Measurements from ENCODE around the gene PHLDA1. TPM values are rescaled to one million over a fixed set of nuclear protein-coding genes. Genes with fewer than 3 reads are reported as not detected.

The PHLDA1 gene
- total and polyA plus RNA-seq, 4 experiments from 2014 or later = 1.3 to 8.5 (median 5.2) TPM

GRCh38 chr12:76055393-76055792 is 23.8 kb upstream of the PHLDA1 start:
- peak overlapping the region in 1 of 7 donors; percentile 19 for H3K27ac Mint-ChIP-seq
- H3K27me3 Mint-ChIP-seq = no peaks in the 10 kb centered on the region
- H3K27ac ChIP-seq (ENCODE audit: low read depth, low read length) = no peak overlapping the region
- CTCF ChIA-PET (ENCODE audit: partially characterized antibody) = interaction anchor here (0.8 to 1.4 kb wide), 3 partner anchors 18 to 55 kb away, joined by 3 read pairs; no protein-coding TSS in a partner anchor
- peaks cover 58 to 72% of the 10 kb centered on the region in 2 donors for H3K36me3 Mint-ChIP-seq
- peaks cover 55% of the 10 kb centered on the region for H3K36me3 ChIP-seq (ENCODE audit: insufficient read depth, low read length)
- H3K4me3 Mint-ChIP-seq = no peak overlapping the region
- H3K9me3 ChIP-seq (ENCODE audit: control insufficient read depth in 1 of 2, low read length in 2 of 2) = no peaks in the 10 kb centered on the region
- no peak for DNase-seq
- H3K4me1 Mint-ChIP-seq = no peaks in the 10 kb centered on the region
- POLR2A ChIA-PET (ENCODE audit: partially characterized antibody) = no interaction called here
- no peaks in the 10 kb centered on the region for H3K9me3 Mint-ChIP-seq
- intact Hi-C loops (cut with micrococcal nuclease) = no loop called here
- no peak overlapping the region for H3K4me3 ChIP-seq (ENCODE audit: low read length in 2 of 2)
- no peaks in the 10 kb centered on the region for H3K27me3 ChIP-seq (ENCODE audit: insufficient read depth, low read length)
- no peaks in the 10 kb centered on the region for H3K4me1 ChIP-seq (ENCODE audit: insufficient read depth, low read length)

DNA sequence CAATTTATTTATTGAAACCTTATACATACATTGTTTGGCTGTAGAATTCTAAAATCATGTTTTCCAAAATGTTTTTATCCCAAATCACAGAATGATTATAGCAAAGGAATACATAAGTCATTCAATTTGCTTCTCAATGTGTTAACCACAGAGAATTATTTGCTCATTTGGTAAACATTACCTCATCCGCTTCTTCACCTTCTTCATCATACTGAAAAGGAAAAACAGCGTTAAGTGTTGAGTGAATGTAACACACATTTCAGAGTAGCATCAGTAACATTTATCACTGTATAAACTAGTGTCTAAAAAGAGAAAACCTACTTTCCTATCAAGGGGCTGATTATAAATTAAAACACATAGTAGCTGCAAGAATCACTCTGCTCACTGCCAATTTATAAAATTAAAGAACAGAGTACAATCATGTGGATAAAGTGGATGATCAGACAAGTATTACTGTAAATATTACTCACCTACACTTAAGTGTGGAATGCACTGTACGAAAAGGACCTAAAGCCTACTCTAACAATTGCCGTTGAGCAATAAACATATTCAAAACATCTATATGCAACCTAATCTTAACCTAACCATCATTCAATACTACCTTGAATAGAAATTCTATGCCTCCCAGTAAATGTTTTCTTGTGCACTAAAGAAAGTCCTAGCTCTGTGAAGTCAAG is 18.1 kb upstream of the PHLDA1 start:
- H3K27ac Mint-ChIP-seq = no peak overlapping the region
- peaks cover 26% of the 10 kb centered on the region for H3K36me3 ChIP-seq (ENCODE audit: insufficient read depth, low read length)
- intact Hi-C loops (cut with micrococcal nuclease) = no loop called here
- no peaks in the 10 kb centered on the region for H3K27me3 ChIP-seq (ENCODE audit: insufficient read depth, low read length)
- ChIA-PET CTCF (ENCODE audit: partially characterized antibody) (interaction anchor here (1.0 to 1.4 kb wide), 2 partner anchors 13 to 406 kb away, joined by 3 read pairs; no protein-coding TSS in a partner anchor), POLR2A (ENCODE audit: partially characterized antibody) (interaction anchor here (0.9 to 1.4 kb wide), 2 partner anchors 9 to 16 kb away, joined by 3 to 5 read pairs; no protein-coding TSS in a partner anchor)
- H3K27me3 Mint-ChIP-seq = no peaks in the 10 kb centered on the region
- H3K9me3 ChIP-seq (ENCODE audit: control insufficient read depth in 1 of 2, low read length in 2 of 2) = no peaks in the 10 kb centered on the region
- no peaks in the 10 kb centered on the region for H3K9me3 Mint-ChIP-seq
- H3K4me1 ChIP-seq (ENCODE audit: insufficient read depth, low read length) = no peaks in the 10 kb centered on the region
- peaks cover 43 to 60% of the 10 kb centered on the region in 2 donors for H3K36me3 Mint-ChIP-seq
- H3K4me3 ChIP-seq (ENCODE audit: low read length in 2 of 2) = no peak overlapping the region
- H3K4me1 Mint-ChIP-seq = no peaks in the 10 kb centered on the region
- no peak overlapping the region for H3K4me3 Mint-ChIP-seq
- no peak overlapping the region for H3K27ac ChIP-seq (ENCODE audit: low read depth, low read length)
- DNase-seq = no peak

GRCh38 chr12:76047742-76048141 is 16.2 kb upstream of the PHLDA1 start:
- Mint-ChIP-seq H3K27me3 (no peaks in the 10 kb centered on the region), H3K4me3 (no peak overlapping the region), H3K4me1 (no peaks in the 10 kb centered on the region), H3K36me3 (peaks cover 33 to 51% of the 10 kb centered on the region in 2 donors), H3K27ac (no peak overlapping the region), H3K9me3 (no peaks in the 10 kb centered on the region)
- H3K36me3 ChIP-seq (ENCODE audit: insufficient read depth, low read length) = peaks cover 12% of the 10 kb centered on the region
- no peaks in the 10 kb centered on the region for H3K4me1 ChIP-seq (ENCODE audit: insufficient read depth, low read length)
- no peak overlapping the region for H3K27ac ChIP-seq (ENCODE audit: low read depth, low read length)
- ChIA-PET POLR2A (ENCODE audit: partially characterized antibody) (interaction anchor here (0.6 to 1.1 kb wide), 2 partner anchors 17 to 536 kb away, joined by 3 to 4 read pairs; partner anchors contain the start of gene KRR1), CTCF (ENCODE audit: partially characterized antibody) (interaction anchor here (0.6 to 1.3 kb wide), 5 partner anchors 8 to 85 kb away, joined by 3 to 6 read pairs (median 4); no protein-coding TSS in a partner anchor)
- no peaks in the 10 kb centered on the region for H3K27me3 ChIP-seq (ENCODE audit: insufficient read depth, low read length)
- no peaks in the 10 kb centered on the region for H3K9me3 ChIP-seq (ENCODE audit: control insufficient read depth in 1 of 2, low read length in 2 of 2)
- no peak overlapping the region for H3K4me3 ChIP-seq (ENCODE audit: low read length in 2 of 2)
- no peak for DNase-seq
- intact Hi-C loops (cut with micrococcal nuclease) = no loop called here

DNA sequence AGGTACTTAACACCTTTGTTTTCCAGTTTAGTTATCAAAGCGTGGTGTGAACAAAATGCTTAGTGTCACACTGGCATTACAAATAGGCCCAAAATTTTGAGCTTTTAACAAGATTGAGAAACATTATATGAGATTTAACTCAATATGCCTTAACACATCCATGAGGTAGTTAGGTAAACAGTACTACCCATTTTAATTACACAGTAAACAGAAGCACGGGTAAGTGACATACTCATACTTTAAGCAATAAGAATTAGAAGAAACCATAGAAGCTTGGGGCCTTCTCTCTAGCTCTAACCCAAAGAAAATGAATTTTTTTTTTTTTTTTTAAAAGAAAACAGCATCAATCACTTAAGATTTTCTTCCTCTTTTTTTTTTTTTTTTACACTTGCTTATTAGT is 15.5 kb upstream of the PHLDA1 start:
- Histone ChIP-seq H3K4me1 (ENCODE audit: insufficient read depth, low read length) (no peaks in the 10 kb centered on the region), H3K27me3 (ENCODE audit: insufficient read depth, low read length) (no peaks in the 10 kb centered on the region), H3K36me3 (ENCODE audit: insufficient read depth, low read length) (peaks cover 5% of the 10 kb centered on the region), H3K4me3 (ENCODE audit: low read length in 2 of 2) (no peak overlapping the region), H3K27ac (ENCODE audit: low read depth, low read length) (no peak overlapping the region), H3K9me3 (ENCODE audit: control insufficient read depth in 1 of 2, low read length in 2 of 2) (no peaks in the 10 kb centered on the region)
- no peak overlapping the region for H3K27ac Mint-ChIP-seq
- DNase-seq = no peak
- H3K36me3 Mint-ChIP-seq = peaks cover 27 to 44% of the 10 kb centered on the region in 2 donors
- intact Hi-C loops (cut with micrococcal nuclease) = no loop called here
- no peaks in the 10 kb centered on the region for H3K9me3 Mint-ChIP-seq
- H3K27me3 Mint-ChIP-seq = no peaks in the 10 kb centered on the region
- H3K4me3 Mint-ChIP-seq = no peak overlapping the region
- ChIA-PET POLR2A (ENCODE audit: partially characterized antibody) (interaction anchor here (1.1 kb wide), 1 partner anchor 536 kb away, joined by 4 read pairs; the partner anchor contains the start of gene KRR1), CTCF (ENCODE audit: partially characterized antibody) (interaction anchor here (0.8 kb wide), 1 partner anchor 10 kb away, joined by 3 read pairs; no protein-coding TSS in a partner anchor)
- H3K4me1 Mint-ChIP-seq = no peaks in the 10 kb centered on the region

- H3K27me3 Mint-ChIP-seq = no peaks in the 10 kb centered on the region
- H3K4me3 Mint-ChIP-seq = no peak overlapping the region
- H3K27ac ChIP-seq (ENCODE audit: low read depth, low read length) = no peak overlapping the region
- H3K36me3 ChIP-seq (ENCODE audit: insufficient read depth, low read length) = no peaks in the 10 kb centered on the region
- intact Hi-C loops (cut with micrococcal nuclease) = no loop called here
- no peaks in the 10 kb centered on the region for H3K9me3 ChIP-seq (ENCODE audit: control insufficient read depth in 1 of 2, low read length in 2 of 2)
- CTCF ChIA-PET (ENCODE audit: partially characterized antibody) = interaction anchor here (1.0 to 1.3 kb wide), 2 partner anchors 412 to 516 kb away, joined by 3 to 4 read pairs; no protein-coding TSS in a partner anchor
- H3K4me1 Mint-ChIP-seq = no peaks in the 10 kb centered on the region
- POLR2A ChIA-PET (ENCODE audit: partially characterized antibody) = no interaction called here
- DNase-seq = no peak
- peak overlapping the region in 3 of 7 donors; percentile 12 to 77 (median 17) for H3K27ac Mint-ChIP-seq
- H3K4me3 ChIP-seq (ENCODE audit: low read length in 2 of 2) = no peak overlapping the region
- H3K36me3 Mint-ChIP-seq = peaks cover 6 to 16% of the 10 kb centered on the region in 2 donors
- H3K4me1 ChIP-seq (ENCODE audit: insufficient read depth, low read length) = no peaks in the 10 kb centered on the region
- H3K27me3 ChIP-seq (ENCODE audit: insufficient read depth, low read length) = no peaks in the 10 kb centered on the region
- no peaks in the 10 kb centered on the region for H3K9me3 Mint-ChIP-seq
Observed at GRCh38 chr12:76043377-76043776, 11.8 kb upstream of the PHLDA1 start.

GRCh38 chr12:76042147-76042546 is 10.6 kb upstream of the PHLDA1 start:
- POLR2A ChIA-PET (ENCODE audit: partially characterized antibody) = interaction anchor here (2.6 kb wide), 1 partner anchor 11 kb away, joined by 8 read pairs; the partner anchor contains the start of gene PHLDA1
- Histone ChIP-seq H3K4me3 (ENCODE audit: low read length in 2 of 2) (no peak overlapping the region), H3K36me3 (ENCODE audit: insufficient read depth, low read length) (no peaks in the 10 kb centered on the region), H3K9me3 (ENCODE audit: control insufficient read depth in 1 of 2, low read length in 2 of 2) (no peaks in the 10 kb centered on the region), H3K4me1 (ENCODE audit: insufficient read depth, low read length) (no peaks in the 10 kb centered on the region), H3K27me3 (ENCODE audit: insufficient read depth, low read length) (no peaks in the 10 kb centered on the region), H3K27ac (ENCODE audit: low read depth, low read length) (no peak overlapping the region)
- intact Hi-C loops (cut with micrococcal nuclease) = no loop called here
- Mint-ChIP-seq H3K27me3 (no peaks in the 10 kb centered on the region), H3K9me3 (no peaks in the 10 kb centered on the region), H3K4me3 (no peak overlapping the region), H3K4me1 (peaks cover 3 to 6% (median 5%) of the 10 kb centered on the region in 4 donors), H3K36me3 (peaks cover 6 to 13% of the 10 kb centered on the region in 2 donors), H3K27ac (no peak overlapping the region)
- CTCF ChIA-PET (ENCODE audit: partially characterized antibody) = interaction anchor here (0.7 to 12.4 kb wide), 2 partner anchors 514 to 516 kb away, joined by 4 to 173 read pairs; no protein-coding TSS in a partner anchor
- no peak for DNase-seq

- intact Hi-C loops (cut with micrococcal nuclease) = no loop called here
- Mint-ChIP-seq H3K4me3 (no peak overlapping the region), H3K9me3 (no peaks in the 10 kb centered on the region), H3K27me3 (no peaks in the 10 kb centered on the region), H3K36me3 (peaks cover 0 to 8% of the 10 kb centered on the region in 2 donors), H3K4me1 (peaks cover 5 to 8% (median 7%) of the 10 kb centered on the region in 4 donors), H3K27ac (no peak overlapping the region)
- ChIA-PET POLR2A (ENCODE audit: partially characterized antibody) (interaction anchor here (1.3 to 2.6 kb wide), 2 partner anchors 9 to 10 kb away, joined by 5 to 8 read pairs; partner anchors contain the start of gene PHLDA1), CTCF (ENCODE audit: partially characterized antibody) (interaction anchor here (12.4 kb wide), 1 partner anchor 513 kb away, joined by 173 read pairs; no protein-coding TSS in a partner anchor)
- H3K9me3 ChIP-seq (ENCODE audit: control insufficient read depth in 1 of 2, low read length in 2 of 2) = no peaks in the 10 kb centered on the region
- no peaks in the 10 kb centered on the region for H3K4me1 ChIP-seq (ENCODE audit: insufficient read depth, low read length)
- no peak for DNase-seq
- H3K27ac ChIP-seq (ENCODE audit: low read depth, low read length) = no peak overlapping the region
- H3K36me3 ChIP-seq (ENCODE audit: insufficient read depth, low read length) = no peaks in the 10 kb centered on the region
- no peak overlapping the region for H3K4me3 ChIP-seq (ENCODE audit: low read length in 2 of 2)
- H3K27me3 ChIP-seq (ENCODE audit: insufficient read depth, low read length) = no peaks in the 10 kb centered on the region
Observed at GRCh38 chr12:76041406-76041805, 9.8 kb upstream of the PHLDA1 start.

Measured in CD4-positive, alpha-beta memory T cell (primary cell).